GM10248 (cell line): ENCODE data around the gene COPS7A.

Experiments
- CTCF ChIA-PET: fragments of 300-600 bp; sonication (Branson Sonifier 250); formaldehyde crosslinking; extraction: SDS; loops from one replicate; lab custom pipeline; 2021; ENCODE audit warnings: antibody characterized with exemption; lab: Yijun Ruan, JAX
- POLR2A ChIA-PET: fragments of 350-650 bp; sonication (Branson Sonifier 250); formaldehyde crosslinking; extraction: SDS; loops from one replicate; lab custom pipeline; 2020; ENCODE audit warnings: antibody characterized with exemption; lab: Yijun Ruan, JAX
- DNase-seq: peaks from one replicate; pipeline ENCODE4 v3.0.0; 2012; ENCODE audit errors: extremely low spot score
- TF ChIP-seq, protein P1 (sequence below): IDR thresholded peaks from 2 replicates; pipeline ENCODE4 v1.5.1; 2012; ENCODE audit warnings: mild to moderate bottlenecking, low read depth; ENCODE audit errors: extremely low read depth, missing control alignments, control extremely low read depth

COPS7A gene

DNA sequence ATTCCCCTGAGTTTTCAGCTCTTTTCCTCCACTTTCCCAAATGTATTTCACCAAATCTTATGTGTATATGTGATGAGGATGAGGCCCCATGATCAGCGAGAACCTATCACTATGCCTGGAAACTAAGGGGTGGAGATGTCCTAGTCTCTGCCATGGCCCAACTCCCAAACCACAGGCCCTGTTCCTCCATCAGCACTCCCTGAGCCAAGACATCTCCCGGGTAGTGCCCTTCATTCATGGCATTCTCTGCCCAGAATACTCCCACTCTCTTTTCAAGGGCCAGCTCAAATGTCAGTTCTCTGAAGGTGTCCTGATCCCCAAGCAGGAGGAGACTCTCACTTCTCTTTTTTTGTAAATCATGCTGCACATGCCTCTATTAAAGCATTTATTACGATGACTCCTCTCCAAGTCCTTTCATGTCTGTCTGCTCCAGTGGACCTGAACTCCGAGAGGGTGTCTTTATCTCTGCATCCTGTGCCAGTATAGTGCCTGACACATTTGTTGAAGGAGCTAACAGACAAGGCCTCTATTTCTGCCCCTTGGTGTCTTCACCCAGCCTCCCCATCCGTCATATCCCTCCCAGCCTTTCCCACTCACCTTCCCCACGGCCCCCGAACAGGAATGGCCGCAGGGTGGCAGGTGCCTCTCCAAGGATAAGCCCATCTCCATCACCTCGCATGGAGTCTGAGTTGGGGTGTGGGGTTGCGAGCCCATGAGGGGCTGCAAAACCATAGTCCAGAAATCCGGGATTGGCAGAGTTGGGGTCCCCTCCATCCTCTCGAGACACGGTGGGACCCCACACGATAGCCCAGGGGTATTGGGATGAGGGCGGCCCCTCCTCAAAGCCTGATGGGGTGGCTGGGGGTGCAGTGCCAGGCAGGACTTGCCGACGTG lies 26.9 kb upstream of the COPS7A start:
- CTCF ChIA-PET = interaction anchor here (1.0 to 1.6 kb wide), 4 partner anchors 10 to 78 kb away, joined by 3 to 4 read pairs (median 4); partner anchors contain the start of genes COPS7A and LPAR5
- peak; percentile 63 for DNase-seq
- POLR2A ChIA-PET = no interaction called here
- TF ChIP-seq, protein P1, sequence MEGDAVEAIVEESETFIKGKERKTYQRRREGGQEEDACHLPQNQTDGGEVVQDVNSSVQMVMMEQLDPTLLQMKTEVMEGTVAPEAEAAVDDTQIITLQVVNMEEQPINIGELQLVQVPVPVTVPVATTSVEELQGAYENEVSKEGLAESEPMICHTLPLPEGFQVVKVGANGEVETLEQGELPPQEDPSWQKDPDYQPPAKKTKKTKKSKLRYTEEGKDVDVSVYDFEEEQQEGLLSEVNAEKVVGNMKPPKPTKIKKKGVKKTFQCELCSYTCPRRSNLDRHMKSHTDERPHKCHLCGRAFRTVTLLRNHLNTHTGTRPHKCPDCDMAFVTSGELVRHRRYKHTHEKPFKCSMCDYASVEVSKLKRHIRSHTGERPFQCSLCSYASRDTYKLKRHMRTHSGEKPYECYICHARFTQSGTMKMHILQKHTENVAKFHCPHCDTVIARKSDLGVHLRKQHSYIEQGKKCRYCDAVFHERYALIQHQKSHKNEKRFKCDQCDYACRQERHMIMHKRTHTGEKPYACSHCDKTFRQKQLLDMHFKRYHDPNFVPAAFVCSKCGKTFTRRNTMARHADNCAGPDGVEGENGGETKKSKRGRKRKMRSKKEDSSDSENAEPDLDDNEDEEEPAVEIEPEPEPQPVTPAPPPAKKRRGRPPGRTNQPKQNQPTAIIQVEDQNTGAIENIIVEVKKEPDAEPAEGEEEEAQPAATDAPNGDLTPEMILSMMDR = no peak

DNA sequence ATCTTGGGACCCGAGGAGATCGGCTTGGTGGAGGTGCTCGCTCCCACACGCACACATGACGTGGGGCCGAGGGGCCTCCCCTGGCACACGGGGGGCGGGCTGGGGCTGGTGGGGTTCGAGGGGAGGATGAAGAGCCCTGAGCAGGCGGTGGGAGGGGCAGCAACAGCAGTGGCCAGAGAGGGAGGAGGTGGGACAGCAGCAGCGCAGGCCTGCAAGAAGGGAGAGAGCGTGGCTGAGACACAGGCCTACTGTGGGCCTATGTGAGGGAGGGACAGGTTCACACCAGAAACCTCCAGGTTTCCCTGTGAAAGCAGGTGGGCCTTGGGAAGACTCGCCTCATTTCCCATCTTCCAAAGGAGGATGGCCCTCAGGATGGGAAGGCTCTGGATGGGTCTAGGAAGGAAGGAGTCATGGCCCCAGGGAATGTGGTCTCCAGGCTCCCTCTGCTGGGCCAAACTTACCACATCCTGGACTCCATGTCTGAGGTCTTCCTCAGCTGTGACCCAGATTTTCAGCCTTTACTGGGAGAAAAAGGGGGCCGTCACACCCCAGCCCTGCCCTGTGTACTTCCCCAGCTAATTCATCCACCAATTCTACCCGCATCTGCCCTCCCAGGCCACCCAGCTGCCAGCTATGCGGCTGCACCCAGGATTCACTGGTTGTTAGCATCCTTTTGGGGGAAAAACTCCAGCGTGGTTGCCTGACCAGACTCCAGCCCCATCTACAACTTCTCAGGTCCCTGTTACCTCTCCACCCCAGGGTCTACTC lies 26.1 kb upstream of the COPS7A start:
- peak; percentile 63 for DNase-seq
- ChIA-PET CTCF (interaction anchor here (0.7 to 2.1 kb wide), 15 partner anchors 9 to 153 kb away, joined by 3 to 9 read pairs (median 4); partner anchors contain the start of genes COPS7A, LPAR5, MLF2 and PTMS), POLR2A (interaction anchor here (1.2 kb wide), 1 partner anchor 26 kb away, joined by 3 read pairs; the partner anchor contains the start of gene COPS7A)
- TF ChIP-seq, protein P1 = peak; percentile 56

DNA sequence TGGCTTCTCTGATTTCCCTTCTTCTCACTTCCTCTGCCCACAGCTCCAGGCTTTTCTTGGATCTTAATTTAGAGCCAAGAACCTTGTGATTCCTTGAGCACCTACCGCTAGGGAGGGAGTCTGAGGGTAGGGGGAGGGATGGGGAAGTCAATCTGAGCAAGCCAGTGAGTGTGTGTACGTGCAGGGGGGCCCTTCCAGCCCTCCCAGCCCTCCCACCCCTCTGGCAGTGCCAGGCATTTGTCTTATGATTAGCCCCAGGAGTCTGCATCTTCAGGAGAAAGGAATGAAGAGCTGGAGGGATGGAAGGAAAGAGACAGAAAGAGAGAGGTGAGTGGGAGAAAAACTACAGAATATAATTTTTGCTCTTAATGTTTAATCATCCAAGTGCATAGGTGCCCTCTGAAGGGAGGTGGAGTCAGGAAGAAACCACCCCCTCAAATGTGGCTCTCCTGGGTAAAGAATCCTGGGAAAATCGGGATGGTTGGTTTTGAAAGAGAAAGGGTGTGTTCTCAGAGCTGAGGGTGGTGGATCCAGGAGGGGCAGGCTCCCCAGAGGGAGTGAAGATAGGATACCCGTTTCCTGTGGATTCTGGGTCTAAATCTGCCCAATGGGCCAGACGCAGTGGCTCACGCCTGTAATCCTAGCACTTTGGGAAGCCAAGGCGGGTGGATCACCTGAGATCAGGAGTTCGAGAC lies 25.3 kb upstream of the COPS7A start:
- TF ChIP-seq, protein P1 = no peak
- POLR2A ChIA-PET = interaction anchor here (1.2 kb wide), 1 partner anchor 25 kb away, joined by 3 read pairs; the partner anchor contains the start of gene COPS7A
- CTCF ChIA-PET = interaction anchor here (0.7 to 2.1 kb wide), 15 partner anchors 9 to 154 kb away, joined by 3 to 9 read pairs (median 4); partner anchors contain the start of genes COPS7A, LPAR5, MLF2 and PTMS
- DNase-seq = no peak

DNA sequence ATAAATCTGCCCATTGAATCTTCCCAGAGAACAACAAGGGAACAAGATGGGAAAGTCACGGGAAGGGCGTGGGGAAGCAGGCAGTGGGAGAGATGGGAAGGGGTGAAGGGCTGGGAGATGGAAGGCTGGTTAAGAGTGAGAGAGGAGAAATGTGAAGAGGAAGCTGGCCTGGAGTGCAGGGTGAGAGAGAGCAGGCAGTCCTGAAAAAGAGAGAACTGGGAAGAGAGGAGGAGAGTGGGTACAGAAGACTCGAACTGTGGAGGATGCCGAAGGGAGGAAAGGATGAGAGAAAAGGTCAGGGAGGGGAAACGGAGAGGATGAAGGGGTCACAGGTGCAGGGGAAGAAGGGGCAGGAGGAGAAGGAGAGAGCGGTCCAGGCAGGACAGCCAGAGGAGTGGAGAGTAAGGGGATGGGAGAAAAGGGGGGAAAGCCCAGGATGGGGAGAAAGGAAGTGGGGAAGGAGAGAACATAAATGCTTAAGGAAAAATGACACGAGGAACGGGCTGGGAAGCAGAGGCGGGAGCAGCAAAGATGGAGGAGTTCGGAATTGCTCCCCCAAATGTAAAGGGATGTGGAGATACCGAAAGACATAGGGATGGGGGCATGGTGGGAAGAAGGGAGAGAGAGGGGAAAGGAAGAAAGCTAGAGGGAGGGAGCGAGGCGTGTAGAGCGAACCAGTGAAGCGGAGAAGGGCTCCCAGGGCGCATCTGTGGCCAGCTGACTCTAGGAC lies 24.4 kb upstream of the COPS7A start:
- TF ChIP-seq, protein P1 = no peak
- ChIA-PET CTCF (interaction anchor here (1.1 to 2.1 kb wide), 6 partner anchors 10 to 67 kb away, joined by 3 to 9 read pairs (median 5); partner anchors contain the start of genes MLF2, PTMS and ZNF384), POLR2A (interaction anchor here (0.5 to 0.6 kb wide), 2 partner anchors 10 to 153 kb away, joined by 3 to 9 read pairs; partner anchors contain the start of gene ZNF384)
- no peak for DNase-seq

DNA sequence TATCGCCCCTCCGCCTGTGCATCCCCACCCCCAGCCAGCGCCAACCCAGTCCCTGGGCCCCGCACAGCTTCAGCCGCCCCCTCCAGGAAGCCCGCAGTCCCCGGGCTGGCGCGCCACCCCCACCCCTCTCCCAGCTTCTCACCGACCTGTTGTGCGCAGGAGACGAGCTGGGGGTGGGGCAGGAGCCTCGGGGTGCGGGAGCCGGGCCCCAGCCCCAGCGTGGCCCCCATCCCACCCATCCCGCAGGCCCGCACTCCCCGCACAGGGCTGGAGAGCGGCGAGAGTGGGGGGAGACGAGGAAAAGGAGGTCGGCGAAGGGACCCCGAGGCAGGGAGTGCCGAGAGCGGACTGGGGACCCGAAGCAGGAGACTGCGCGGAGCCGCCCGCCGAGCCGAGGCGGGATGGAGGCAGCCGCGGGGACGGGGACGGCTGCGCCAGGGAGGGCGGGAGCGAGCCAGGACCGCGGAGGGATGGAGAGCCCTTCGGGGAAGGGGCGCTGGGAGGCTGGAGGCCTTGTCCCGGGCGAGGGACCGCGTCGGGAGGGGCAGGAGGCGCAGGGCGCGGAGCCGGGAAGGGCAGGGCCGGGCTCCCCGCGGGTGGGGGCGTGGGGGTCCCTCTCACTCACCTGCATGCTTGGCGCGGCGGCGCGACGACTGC lies 23.7 kb upstream of the COPS7A start:
- ChIA-PET CTCF (interaction anchor here (2.1 kb wide), 1 partner anchor 66 kb away, joined by 5 read pairs; the partner anchor contains the start of gene PTMS), POLR2A (interaction anchor here (0.5 to 0.6 kb wide), 3 partner anchors 11 to 152 kb away, joined by 3 to 9 read pairs (median 4); partner anchors contain the start of gene ZNF384)
- TF ChIP-seq, protein P1 = no peak
- DNase-seq = peak; percentile 31
